ENCODE results near the gene GBP6.
"Not testable (repeated sequence)": the region's sequence is repeated elsewhere in the genome, so short reads cannot be mapped to it uniquely, and the experiment has no call there.

Gene GBP6
- total RNA-seq, result 0.27 to 4.5 (median 0.58) reads per million in 3 experiments

GRCh38 chr1:89363638-89364536, at the start of gene GBP6:
Gene GBP6 (plus strand): TSS chr1:89364059. CDS start chr1:89368552, 4,493 bp downstream.
- no peak for DNase-seq

- DNase-seq, result no peak
Observed at GRCh38 chr1:89322402-89322801, 41.5 kb upstream of the GBP6 start.

- DNase-seq, result no peak
Observed at GRCh38 chr1:89331890-89332289, 32.0 kb upstream of the GBP6 start.

GRCh38 chr1:89332461-89332860, 31.4 kb upstream of the GBP6 start:
- DNase-seq, result no peak

- DNase-seq, result no peak
Observed at GRCh38 chr1:89335486-89335885, 28.4 kb upstream of the GBP6 start.

GRCh38 chr1:89337903-89338302, 26.0 kb upstream of the GBP6 start:
- DNase-seq, result no peak

- DNase-seq, result no peak
Observed at GRCh38 chr1:89339039-89339438, 24.8 kb upstream of the GBP6 start.

GRCh38 chr1:89345479-89345878, 18.4 kb upstream of the GBP6 start:
- not testable (repeated sequence) for DNase-seq

- no peak for DNase-seq
Observed at GRCh38 chr1:89347296-89347695, 16.6 kb upstream of the GBP6 start.

GRCh38 chr1:89350298-89350697, 13.6 kb upstream of the GBP6 start:
- no peak for DNase-seq

GRCh38 chr1:89351597-89352311, 12.1 kb upstream of the GBP6 start:
- no peak for DNase-seq

GRCh38 chr1:89352421-89352820, 11.4 kb upstream of the GBP6 start:
- DNase-seq, result no peak

- no peak for DNase-seq
Observed at GRCh38 chr1:89354205-89354604, 9.7 kb upstream of the GBP6 start.

GRCh38 chr1:89355056-89355455, 8.8 kb upstream of the GBP6 start:
- no peak for DNase-seq

GRCh38 chr1:89356658-89357400, 7.0 kb upstream of the GBP6 start:
- no peak for DNase-seq

- peak; percentile 68 for DNase-seq
Observed at GRCh38 chr1:89358287-89358893, 5.5 kb upstream of the GBP6 start.

- no peak for DNase-seq
Observed at GRCh38 chr1:89360716-89361115, 3.1 kb upstream of the GBP6 start.

- DNase-seq, result no peak
Observed at GRCh38 chr1:89361681-89362080, 2.2 kb upstream of the GBP6 start.

- no peak for DNase-seq
Observed at GRCh38 chr1:89363196-89363595, 663 bp upstream of the GBP6 start.

- DNase-seq, result no peak
Observed at GRCh38 chr1:89364954-89365550, 1.2 kb downstream of the GBP6 start.

- DNase-seq, result no peak
Observed at GRCh38 chr1:89367221-89367620, 3.4 kb downstream of the GBP6 start.

- no peak for DNase-seq
Observed at GRCh38 chr1:89369331-89369730, 5.5 kb downstream of the GBP6 start.
